Right atrium auricular region (tissue), 2 donors: ENCODE data around the gene SLC26A8. TPM values are rescaled to one million over a fixed set of nuclear protein-coding genes. Genes with fewer than 3 reads are reported as not detected.

ENCODE experiments used
- DNase-seq: peaks from one replicate; pipeline ENCODE4 v3.0.0-alpha.2; 2019; ENCODE audit warnings: low spot score
- H3K27ac ChIP-seq, 2 donors: fragments of 200-600 bp; sonication (generic); 1 replicate in 1 of 2; 2 replicates in 1 of 2; pipeline ENCODE4 v1.5.1; 2016 to 2019
- H3K27me3 ChIP-seq, 2 donors: fragments of 200-600 bp; sonication (generic); one replicate each; pipeline versions ENCODE4 v1.5.1 to v1.6.0; 2017 to 2019
- H3K36me3 ChIP-seq: fragments of 200-600 bp; sonication (generic); one replicate; pipeline ENCODE4 v1.5.1; 2016
- H3K4me1 ChIP-seq, 2 donors: fragments of 200-600 bp; sonication (generic); one replicate each; pipeline versions ENCODE4 v1.5.1 to v1.6.0; 2017 to 2019
- H3K4me3 ChIP-seq, 2 donors: fragments of 200-600 bp; sonication (generic); 1 replicate in 1 of 2; 2 replicates in 1 of 2; pipeline ENCODE4 v1.5.1; 2017 to 2019; ENCODE audit warnings: mild to moderate bottlenecking in 1 of 2, moderate library complexity in 1 of 2
- H3K9me3 ChIP-seq, 2 donors: fragments of 200-600 bp; sonication (generic); one replicate each; pipeline ENCODE4 v1.5.1; 2019
- total RNA-seq, 2 donors: library from RNA; depleted of rRNA; stranded (reverse); fragments of >200 nt; gene quantifications; one replicate each; pipeline ENCODE4 v1.1.0, GENCODE V29; 2016
- TF ChIP-seq, protein P1 (sequence below), 2 donors: fragments of 200-600 bp; sonication (generic); IDR thresholded peaks; one replicate each; pipeline ENCODE4 v1.5.1; 2019; ENCODE audit warnings: antibody characterized with exemption in 2 of 2

The SLC26A8 gene, protein sequence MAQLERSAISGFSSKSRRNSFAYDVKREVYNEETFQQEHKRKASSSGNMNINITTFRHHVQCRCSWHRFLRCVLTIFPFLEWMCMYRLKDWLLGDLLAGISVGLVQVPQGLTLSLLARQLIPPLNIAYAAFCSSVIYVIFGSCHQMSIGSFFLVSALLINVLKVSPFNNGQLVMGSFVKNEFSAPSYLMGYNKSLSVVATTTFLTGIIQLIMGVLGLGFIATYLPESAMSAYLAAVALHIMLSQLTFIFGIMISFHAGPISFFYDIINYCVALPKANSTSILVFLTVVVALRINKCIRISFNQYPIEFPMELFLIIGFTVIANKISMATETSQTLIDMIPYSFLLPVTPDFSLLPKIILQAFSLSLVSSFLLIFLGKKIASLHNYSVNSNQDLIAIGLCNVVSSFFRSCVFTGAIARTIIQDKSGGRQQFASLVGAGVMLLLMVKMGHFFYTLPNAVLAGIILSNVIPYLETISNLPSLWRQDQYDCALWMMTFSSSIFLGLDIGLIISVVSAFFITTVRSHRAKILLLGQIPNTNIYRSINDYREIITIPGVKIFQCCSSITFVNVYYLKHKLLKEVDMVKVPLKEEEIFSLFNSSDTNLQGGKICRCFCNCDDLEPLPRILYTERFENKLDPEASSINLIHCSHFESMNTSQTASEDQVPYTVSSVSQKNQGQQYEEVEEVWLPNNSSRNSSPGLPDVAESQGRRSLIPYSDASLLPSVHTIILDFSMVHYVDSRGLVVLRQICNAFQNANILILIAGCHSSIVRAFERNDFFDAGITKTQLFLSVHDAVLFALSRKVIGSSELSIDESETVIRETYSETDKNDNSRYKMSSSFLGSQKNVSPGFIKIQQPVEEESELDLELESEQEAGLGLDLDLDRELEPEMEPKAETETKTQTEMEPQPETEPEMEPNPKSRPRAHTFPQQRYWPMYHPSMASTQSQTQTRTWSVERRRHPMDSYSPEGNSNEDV
- total RNA-seq: not detected

DNA sequence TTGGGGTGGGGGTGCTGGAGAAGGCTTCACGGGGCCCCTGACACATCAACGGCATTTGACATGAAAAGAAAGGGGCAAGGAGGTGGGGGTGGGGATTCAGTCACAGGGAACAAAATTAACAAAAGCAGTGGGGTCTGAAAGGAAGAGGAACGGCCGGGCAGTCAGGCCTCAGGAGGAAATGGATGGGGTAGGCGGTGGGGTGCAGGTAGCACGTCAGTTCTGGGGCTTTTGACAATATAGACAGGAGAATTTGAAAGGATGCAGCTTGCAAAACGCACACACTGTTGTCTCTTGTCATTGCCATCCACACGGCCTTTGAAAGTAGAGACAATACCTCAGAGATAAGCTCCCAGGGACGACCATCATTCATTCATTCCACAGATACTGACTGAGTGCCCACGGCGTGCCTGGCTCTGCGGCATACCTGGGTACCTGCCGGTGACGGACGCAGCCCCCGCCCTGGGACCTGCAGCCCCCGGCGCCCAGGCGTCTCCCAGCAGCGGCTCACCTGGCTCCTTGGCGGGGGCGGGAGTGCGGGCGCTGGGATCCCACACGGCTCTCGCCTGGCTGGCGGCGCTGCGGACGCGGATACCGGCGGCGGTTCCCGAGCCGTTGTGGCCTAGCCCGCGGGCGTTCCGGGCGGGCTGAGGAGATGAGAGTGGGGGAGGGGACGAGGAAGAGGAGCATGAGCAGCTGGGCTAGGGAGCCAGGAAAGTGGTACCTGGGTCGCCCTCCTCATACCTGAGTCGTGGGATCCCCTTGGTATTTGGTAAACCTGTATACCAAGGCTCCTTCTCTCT, at the start of gene SLC26A8:
Gene SLC26A8, minus strand, starts transcription at position 646 of the 800 bp plus-strand sequence. CDS start 4,934 bp downstream, outside the sequence.
- H3K4me1 ChIP-seq: peaks cover 0 to 12% of the 10 kb centered on the region in 2 donors
- H3K9me3 ChIP-seq: no peaks in the 10 kb centered on the region
- TF ChIP-seq, protein P1, sequence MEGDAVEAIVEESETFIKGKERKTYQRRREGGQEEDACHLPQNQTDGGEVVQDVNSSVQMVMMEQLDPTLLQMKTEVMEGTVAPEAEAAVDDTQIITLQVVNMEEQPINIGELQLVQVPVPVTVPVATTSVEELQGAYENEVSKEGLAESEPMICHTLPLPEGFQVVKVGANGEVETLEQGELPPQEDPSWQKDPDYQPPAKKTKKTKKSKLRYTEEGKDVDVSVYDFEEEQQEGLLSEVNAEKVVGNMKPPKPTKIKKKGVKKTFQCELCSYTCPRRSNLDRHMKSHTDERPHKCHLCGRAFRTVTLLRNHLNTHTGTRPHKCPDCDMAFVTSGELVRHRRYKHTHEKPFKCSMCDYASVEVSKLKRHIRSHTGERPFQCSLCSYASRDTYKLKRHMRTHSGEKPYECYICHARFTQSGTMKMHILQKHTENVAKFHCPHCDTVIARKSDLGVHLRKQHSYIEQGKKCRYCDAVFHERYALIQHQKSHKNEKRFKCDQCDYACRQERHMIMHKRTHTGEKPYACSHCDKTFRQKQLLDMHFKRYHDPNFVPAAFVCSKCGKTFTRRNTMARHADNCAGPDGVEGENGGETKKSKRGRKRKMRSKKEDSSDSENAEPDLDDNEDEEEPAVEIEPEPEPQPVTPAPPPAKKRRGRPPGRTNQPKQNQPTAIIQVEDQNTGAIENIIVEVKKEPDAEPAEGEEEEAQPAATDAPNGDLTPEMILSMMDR (IDR thresholded peaks at IDR 0.05): no peak
- H3K36me3 ChIP-seq: no peaks in the 10 kb centered on the region
- no peak within 1 kb of the TSS for H3K27ac ChIP-seq
- no peak within 1 kb of the TSS for H3K4me3 ChIP-seq
- H3K27me3 ChIP-seq: peaks cover 0 to 4% of the 10 kb centered on the region in 2 donors
- no peak for DNase-seq

DNA sequence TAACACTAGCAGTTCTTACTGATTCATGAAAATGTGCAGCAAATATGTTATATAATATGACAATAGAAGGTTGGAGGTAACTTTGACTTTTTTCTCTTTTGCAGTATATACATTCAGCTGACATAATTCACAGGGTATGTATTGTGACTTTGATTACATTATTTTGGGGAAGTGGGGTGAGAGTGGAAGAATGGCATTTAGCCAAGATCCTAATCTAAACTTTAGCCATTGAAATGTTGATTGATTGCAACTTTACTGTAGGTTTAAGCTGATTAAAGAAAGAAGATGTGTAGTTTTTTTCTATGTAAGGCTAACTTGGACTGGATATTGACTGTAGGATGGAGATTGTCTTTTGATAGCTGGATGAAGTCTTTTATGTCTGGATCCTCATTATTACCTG, 49.1 kb upstream of the SLC26A8 start:
- DNase-seq: no peak
- Histone ChIP-seq H3K27me3 (no peaks in the 10 kb centered on the region), H3K9me3 (no peaks in the 10 kb centered on the region), H3K4me1 (peaks cover 0 to 14% of the 10 kb centered on the region in 2 donors), H3K27ac (no peak overlapping the region), H3K36me3 (peaks cover 25% of the 10 kb centered on the region), H3K4me3 (no peak overlapping the region)
- TF ChIP-seq, protein P1 (IDR thresholded peaks at IDR 0.05): no peak

DNA sequence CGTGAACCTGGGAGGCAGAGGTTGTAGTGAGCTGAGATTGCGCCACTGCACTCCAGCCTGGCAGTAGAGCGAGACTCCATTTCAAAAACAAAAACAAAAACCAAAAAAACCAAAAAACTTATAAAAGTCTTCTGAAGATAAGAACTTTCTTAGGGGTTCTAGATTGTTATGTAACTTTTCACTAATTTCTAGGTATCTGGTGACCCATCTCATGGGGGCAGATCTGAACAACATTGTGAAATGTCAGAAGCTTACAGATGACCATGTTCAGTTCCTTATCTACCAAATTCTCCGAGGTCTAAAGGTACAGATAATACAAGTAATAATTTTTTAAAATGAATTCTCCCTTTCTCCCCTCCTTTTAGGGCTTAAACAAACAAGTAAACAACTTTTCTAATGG, 48.2 kb upstream of the SLC26A8 start:
- Histone ChIP-seq H3K4me3 (no peak overlapping the region), H3K36me3 (peaks cover 19% of the 10 kb centered on the region), H3K27ac (no peak overlapping the region), H3K4me1 (peaks cover 0 to 21% of the 10 kb centered on the region in 2 donors), H3K9me3 (no peaks in the 10 kb centered on the region), H3K27me3 (no peaks in the 10 kb centered on the region)
- no peak for DNase-seq
- TF ChIP-seq, protein P1 (IDR thresholded peaks at IDR 0.05): no peak

DNA sequence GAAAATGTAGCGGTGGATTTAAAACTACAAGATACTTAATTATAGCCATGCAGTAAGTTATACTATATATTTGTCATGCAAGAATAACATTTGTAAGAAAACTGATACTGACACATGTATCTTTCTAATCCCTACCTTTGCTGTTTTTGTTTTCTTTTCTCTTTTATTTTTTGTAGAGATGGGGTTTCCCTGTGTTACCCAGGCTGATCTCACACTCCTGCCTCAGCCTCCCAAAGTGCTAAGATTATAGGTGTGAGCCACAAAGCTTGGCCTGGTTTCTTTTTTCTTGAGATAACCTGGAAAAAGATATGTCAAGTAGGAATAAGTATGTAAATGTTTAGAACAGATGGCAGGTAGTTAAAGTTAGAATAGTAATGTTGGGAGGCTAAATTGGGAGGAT, 47.3 kb upstream of the SLC26A8 start:
- no peaks in the 10 kb centered on the region for H3K9me3 ChIP-seq
- H3K4me3 ChIP-seq: no peak overlapping the region
- peaks cover 13% of the 10 kb centered on the region for H3K36me3 ChIP-seq
- H3K27me3 ChIP-seq: no peaks in the 10 kb centered on the region
- no peak overlapping the region for H3K27ac ChIP-seq
- H3K4me1 ChIP-seq: peaks cover 0 to 31% of the 10 kb centered on the region in 2 donors
- no peak for DNase-seq
- TF ChIP-seq, protein P1 (IDR thresholded peaks at IDR 0.05): no peak

DNA sequence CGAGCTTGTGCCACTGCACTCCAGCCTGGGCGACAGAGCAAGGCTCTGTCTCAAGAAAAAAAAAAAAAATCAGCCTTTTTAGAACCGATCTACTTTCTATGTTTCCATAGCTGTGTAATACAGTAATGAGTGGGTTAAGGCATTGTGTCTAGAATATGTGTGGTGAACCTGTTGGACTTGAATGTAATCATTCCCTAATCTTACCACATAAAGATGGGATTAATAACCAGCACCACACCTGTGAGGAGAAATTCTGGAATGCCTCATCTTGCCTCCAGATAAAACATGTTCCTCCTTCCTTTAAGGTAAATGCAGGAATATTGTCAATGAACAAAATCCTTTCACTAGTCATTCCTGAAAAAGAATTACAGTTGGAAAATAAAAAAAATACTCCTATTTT, 46.8 kb upstream of the SLC26A8 start:
- Histone ChIP-seq H3K4me1 (peaks cover 0 to 35% of the 10 kb centered on the region in 2 donors), H3K36me3 (peaks cover 12% of the 10 kb centered on the region), H3K27me3 (no peaks in the 10 kb centered on the region), H3K4me3 (no peak overlapping the region), H3K27ac (no peak overlapping the region), H3K9me3 (no peaks in the 10 kb centered on the region)
- DNase-seq: no peak
- TF ChIP-seq, protein P1 (IDR thresholded peaks at IDR 0.05): no peak
